WTC11 (cell line): Measurements from ENCODE around the gene IL36RN. TPM values are rescaled to one million over a fixed set of nuclear protein-coding genes. Genes with fewer than 3 reads are reported as not detected.

Experiments used
- ATAC-seq: fragments of 200-7000 bp; cut with Tn5 transposase; 2 replicates; pipeline ENCODE4 v1.10.0; 2021; ENCODE audit warnings: mild to moderate bottlenecking, moderate library complexity
- CTCF ChIA-PET: fragments of 300-600 bp; sonication (Branson Sonifier 250); formaldehyde crosslinking; loops from one replicate; lab custom pipeline; 2021; ENCODE audit warnings: antibody characterized with exemption; lab: Charles Lee
- POLR2A ChIA-PET: fragments of 350-600 bp; sonication (Branson Sonifier 250); formaldehyde crosslinking; loops from one replicate; lab custom pipeline; 2021; ENCODE audit warnings: antibody characterized with exemption; lab: Charles Lee
- DNase-seq: peaks from one replicate; pipeline ENCODE4 v3.0.0; 2021; ENCODE audit warnings: low spot score
- H3K27ac Mint-ChIP-seq: 2 replicates; pipeline ENCODE4 v1.8.0; 2021; ENCODE audit warnings: mixed read lengths
- H3K27me3 Mint-ChIP-seq: 2 replicates; pipeline ENCODE4 v1.8.0; 2021; ENCODE audit warnings: low read depth, mild to moderate bottlenecking, moderate library complexity, mixed read lengths
- H3K36me3 Mint-ChIP-seq: 2 replicates; pipeline ENCODE4 v1.8.0; 2021; ENCODE audit warnings: mixed read lengths
- H3K4me1 Mint-ChIP-seq: 2 replicates; pipeline ENCODE4 v1.8.0; 2022; ENCODE audit warnings: mixed read lengths
- H3K4me3 Mint-ChIP-seq: 2 replicates; pipeline ENCODE4 v1.8.0; 2021; ENCODE audit warnings: mild to moderate bottlenecking, moderate library complexity, mixed read lengths
- H3K9me3 Mint-ChIP-seq: 2 replicates; pipeline ENCODE4 v1.8.0; 2021; ENCODE audit warnings: mixed read lengths
- GRHL2 ChIP-seq: fragments of 250-450 bp; sonication (Bioruptor Pico); IDR thresholded peaks from 2 replicates; pipeline ENCODE4 v1.8.0; 2022; ENCODE audit warnings: mild to moderate bottlenecking, moderate library complexity; ENCODE audit not compliant: insufficient replicate concordance, severe bottlenecking
- MYBL2 ChIP-seq: sonication (generic); formaldehyde crosslinking; IDR thresholded peaks from 2 replicates; pipeline ENCODE4 v1.8.1; 2023; ENCODE audit warnings: mild to moderate bottlenecking, moderate library complexity, missing genetic modification reagents
- NR3C1 ChIP-seq: sonication (generic); formaldehyde crosslinking; conservative IDR thresholded peaks from 2 replicates; pipeline ENCODE4 v1.8.1; 2023; ENCODE audit warnings: low read depth, mild to moderate bottlenecking, missing genetic modification reagents
- TCF7 ChIP-seq: sonication (generic); formaldehyde crosslinking; IDR thresholded peaks from 2 replicates; pipeline ENCODE4 v1.8.0; 2022; ENCODE audit warnings: mild to moderate bottlenecking, low read depth, missing genetic modification reagents, moderate library complexity
- ZNF396 ChIP-seq: fragments of 250-450 bp; sonication (Bioruptor Pico); IDR thresholded peaks from 2 replicates; pipeline ENCODE4 v1.8.0; 2021; ENCODE audit warnings: mild to moderate bottlenecking, moderate library complexity, borderline replicate concordance
- total RNA-seq: library from RNA; stranded (reverse); gene quantifications from 3 replicates; pipeline ENCODE4 v1.2.3, GENCODE V29; 2021
- TF ChIP-seq, protein P1 (sequence below): sonication (generic); formaldehyde crosslinking; IDR thresholded peaks from 2 replicates; pipeline ENCODE4 v1.8.1; 2023; ENCODE audit warnings: mild to moderate bottlenecking, moderate library complexity, missing genetic modification reagents
- TF ChIP-seq, protein P2 (sequence below): sonication (generic); formaldehyde crosslinking; conservative IDR thresholded peaks from 2 replicates; pipeline ENCODE4 v1.8.1; 2022; ENCODE audit warnings: mild to moderate bottlenecking, missing genetic modification reagents
- TF ChIP-seq, protein P3 (sequence below): fragments of 250-450 bp; sonication (Bioruptor Pico); IDR thresholded peaks from 2 replicates; pipeline ENCODE4 v1.9.0; 2021; ENCODE audit warnings: moderate library complexity, mild to moderate bottlenecking, inconsistent platforms, borderline replicate concordance
- TF ChIP-seq, protein P4 (sequence below): sonication (generic); formaldehyde crosslinking; IDR thresholded peaks from 2 replicates; pipeline ENCODE4 v1.8.1; 2022; ENCODE audit warnings: missing genetic modification reagents, borderline replicate concordance
- TF ChIP-seq, protein P5 (sequence below): sonication (generic); formaldehyde crosslinking; IDR thresholded peaks from 2 replicates; pipeline ENCODE4 v1.8.1; 2023; ENCODE audit warnings: mild to moderate bottlenecking, missing genetic modification reagents, moderate library complexity
- TF ChIP-seq, protein P6 (sequence below): sonication (generic); formaldehyde crosslinking; IDR thresholded peaks from 2 replicates; pipeline ENCODE4 v1.8.0; 2022; ENCODE audit warnings: mild to moderate bottlenecking, missing genetic modification reagents
- TF ChIP-seq, protein P7 (sequence below): fragments of 250-450 bp; sonication (Bioruptor Pico); IDR thresholded peaks from 2 replicates; pipeline ENCODE4 v2.1.2; 2022; ENCODE audit warnings: mild to moderate bottlenecking, moderate library complexity
- TF ChIP-seq, protein P8 (sequence below): sonication (generic); formaldehyde crosslinking; IDR thresholded peaks from 2 replicates; pipeline ENCODE4 v1.8.1; 2023; ENCODE audit warnings: mild to moderate bottlenecking, missing genetic modification reagents, borderline replicate concordance

The IL36RN gene
- total RNA-seq, 1 experiment from 2014 or later, result not detected

DNA sequence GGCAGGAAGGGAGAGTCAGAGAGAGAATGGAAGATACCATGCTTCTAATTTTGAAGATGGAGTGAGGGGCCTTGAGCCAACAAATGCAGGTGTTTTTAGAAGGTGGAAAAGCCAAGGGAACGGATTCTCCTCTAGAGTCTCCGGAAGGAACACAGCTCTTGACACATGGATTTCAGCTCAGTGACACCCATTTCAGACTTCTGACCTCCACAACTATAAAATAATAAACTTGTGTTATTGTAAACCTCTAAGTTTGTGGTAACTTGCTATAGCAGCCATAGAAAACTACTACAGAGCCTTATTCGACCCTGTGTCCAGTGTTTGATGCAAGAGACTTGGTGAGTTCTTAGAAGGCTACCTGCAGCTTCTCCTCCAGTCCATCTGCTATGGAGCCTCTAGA is 16.6 kb downstream of the IL36RN start (continued):
- TF ChIP-seq, protein P1, sequence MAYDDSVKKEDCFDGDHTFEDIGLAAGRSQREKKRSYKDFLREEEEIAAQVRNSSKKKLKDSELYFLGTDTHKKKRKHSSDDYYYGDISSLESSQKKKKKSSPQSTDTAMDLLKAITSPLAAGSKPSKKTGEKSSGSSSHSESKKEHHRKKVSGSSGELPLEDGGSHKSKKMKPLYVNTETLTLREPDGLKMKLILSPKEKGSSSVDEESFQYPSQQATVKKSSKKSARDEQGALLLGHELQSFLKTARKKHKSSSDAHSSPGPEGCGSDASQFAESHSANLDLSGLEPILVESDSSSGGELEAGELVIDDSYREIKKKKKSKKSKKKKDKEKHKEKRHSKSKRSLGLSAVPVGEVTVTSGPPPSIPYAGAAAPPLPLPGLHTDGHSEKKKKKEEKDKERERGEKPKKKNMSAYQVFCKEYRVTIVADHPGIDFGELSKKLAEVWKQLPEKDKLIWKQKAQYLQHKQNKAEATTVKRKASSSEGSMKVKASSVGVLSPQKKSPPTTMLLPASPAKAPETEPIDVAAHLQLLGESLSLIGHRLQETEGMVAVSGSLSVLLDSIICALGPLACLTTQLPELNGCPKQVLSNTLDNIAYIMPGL (CRISPR knock-in tag), result no peak
- TF ChIP-seq NR3C1 (CRISPR knock-in tag), result no peak
- TF ChIP-seq, protein P2, sequence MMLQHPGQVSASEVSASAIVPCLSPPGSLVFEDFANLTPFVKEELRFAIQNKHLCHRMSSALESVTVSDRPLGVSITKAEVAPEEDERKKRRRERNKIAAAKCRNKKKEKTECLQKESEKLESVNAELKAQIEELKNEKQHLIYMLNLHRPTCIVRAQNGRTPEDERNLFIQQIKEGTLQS (CRISPR knock-in tag), result no peak

DNA sequence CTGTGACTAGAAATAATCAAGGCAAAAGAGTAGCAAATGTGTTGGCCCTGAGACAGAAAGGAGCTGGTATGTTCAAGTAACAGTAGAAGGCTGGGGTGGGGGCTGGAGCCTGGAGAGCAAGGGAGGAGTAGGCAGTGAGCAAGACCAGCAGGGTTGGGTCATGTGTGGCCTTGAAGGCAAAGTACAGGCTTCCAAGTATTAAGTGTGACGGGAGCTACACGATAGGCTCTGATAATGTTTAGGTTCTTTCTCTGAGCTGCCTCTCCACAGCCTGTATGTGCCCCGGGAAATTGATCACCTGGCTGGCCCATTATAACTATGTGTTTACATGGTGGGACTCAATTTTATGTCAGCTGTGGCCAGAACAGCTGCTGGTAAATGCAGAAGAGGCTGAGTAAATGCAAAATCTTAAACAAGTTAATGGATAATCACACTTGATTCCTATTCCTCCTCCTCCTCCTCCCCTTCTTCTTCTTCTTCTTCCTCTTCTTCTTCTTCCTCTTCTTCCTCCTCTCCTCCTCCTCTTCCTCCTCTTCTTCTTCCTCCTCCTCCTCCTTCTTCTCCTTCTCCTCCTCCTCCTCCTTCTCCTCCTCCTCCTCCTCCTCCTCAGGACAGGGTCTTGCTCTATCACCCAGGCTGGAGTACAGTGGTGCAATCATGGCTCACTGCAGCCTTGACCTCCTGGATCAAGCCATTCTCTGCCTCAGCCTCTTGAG is 18.1 kb downstream of the IL36RN start:
- no peak overlapping the region for H3K4me3 Mint-ChIP-seq
- H3K36me3 Mint-ChIP-seq, result no peaks in the 10 kb centered on the region
- H3K9me3 Mint-ChIP-seq, result no peaks in the 10 kb centered on the region
- CTCF ChIA-PET, result interaction anchor here (0.7 to 4.4 kb wide), 4 partner anchors 59 to 192 kb away, joined by 3 to 68 read pairs (median 3); no protein-coding TSS in a partner anchor
- no peak overlapping the region for H3K27ac Mint-ChIP-seq
- no peak for DNase-seq
- TF ChIP-seq ZNF396 (CRISPR knock-in tag) (no peak), TCF7 (CRISPR knock-in tag) (no peak), GRHL2 (CRISPR knock-in tag) (no peak), MYBL2 (CRISPR knock-in tag) (no peak)
- TF ChIP-seq, protein P3, sequence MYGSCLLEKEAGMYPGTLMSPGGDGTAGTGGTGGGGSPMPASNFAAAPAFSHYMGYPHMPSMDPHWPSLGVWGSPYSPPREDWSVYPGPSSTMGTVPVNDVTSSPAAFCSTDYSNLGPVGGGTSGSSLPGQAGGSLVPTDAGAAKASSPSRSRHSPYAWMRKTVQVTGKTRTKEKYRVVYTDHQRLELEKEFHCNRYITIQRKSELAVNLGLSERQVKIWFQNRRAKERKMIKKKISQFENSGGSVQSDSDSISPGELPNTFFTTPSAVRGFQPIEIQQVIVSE (CRISPR knock-in tag), result no peak
- TF ChIP-seq, protein P4, sequence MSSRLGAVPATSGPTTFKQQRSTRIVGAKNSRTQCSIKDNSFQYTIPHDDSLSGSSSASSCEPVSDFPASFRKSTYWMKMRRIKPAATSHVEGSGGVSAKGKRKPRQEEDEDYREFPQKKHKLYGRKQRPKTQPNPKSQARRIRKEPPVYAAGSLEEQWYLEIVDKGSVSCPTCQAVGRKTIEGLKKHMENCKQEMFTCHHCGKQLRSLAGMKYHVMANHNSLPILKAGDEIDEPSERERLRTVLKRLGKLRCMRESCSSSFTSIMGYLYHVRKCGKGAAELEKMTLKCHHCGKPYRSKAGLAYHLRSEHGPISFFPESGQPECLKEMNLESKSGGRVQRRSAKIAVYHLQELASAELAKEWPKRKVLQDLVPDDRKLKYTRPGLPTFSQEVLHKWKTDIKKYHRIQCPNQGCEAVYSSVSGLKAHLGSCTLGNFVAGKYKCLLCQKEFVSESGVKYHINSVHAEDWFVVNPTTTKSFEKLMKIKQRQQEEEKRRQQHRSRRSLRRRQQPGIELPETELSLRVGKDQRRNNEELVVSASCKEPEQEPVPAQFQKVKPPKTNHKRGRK (CRISPR knock-in tag), result no peak
- TF ChIP-seq, protein P5, sequence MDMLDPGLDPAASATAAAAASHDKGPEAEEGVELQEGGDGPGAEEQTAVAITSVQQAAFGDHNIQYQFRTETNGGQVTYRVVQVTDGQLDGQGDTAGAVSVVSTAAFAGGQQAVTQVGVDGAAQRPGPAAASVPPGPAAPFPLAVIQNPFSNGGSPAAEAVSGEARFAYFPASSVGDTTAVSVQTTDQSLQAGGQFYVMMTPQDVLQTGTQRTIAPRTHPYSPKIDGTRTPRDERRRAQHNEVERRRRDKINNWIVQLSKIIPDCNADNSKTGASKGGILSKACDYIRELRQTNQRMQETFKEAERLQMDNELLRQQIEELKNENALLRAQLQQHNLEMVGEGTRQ (CRISPR knock-in tag), result no peak
- TF ChIP-seq, protein P6, sequence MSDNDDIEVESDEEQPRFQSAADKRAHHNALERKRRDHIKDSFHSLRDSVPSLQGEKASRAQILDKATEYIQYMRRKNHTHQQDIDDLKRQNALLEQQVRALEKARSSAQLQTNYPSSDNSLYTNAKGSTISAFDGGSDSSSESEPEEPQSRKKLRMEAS (CRISPR knock-in tag), result no peak
- TF ChIP-seq, protein P7, sequence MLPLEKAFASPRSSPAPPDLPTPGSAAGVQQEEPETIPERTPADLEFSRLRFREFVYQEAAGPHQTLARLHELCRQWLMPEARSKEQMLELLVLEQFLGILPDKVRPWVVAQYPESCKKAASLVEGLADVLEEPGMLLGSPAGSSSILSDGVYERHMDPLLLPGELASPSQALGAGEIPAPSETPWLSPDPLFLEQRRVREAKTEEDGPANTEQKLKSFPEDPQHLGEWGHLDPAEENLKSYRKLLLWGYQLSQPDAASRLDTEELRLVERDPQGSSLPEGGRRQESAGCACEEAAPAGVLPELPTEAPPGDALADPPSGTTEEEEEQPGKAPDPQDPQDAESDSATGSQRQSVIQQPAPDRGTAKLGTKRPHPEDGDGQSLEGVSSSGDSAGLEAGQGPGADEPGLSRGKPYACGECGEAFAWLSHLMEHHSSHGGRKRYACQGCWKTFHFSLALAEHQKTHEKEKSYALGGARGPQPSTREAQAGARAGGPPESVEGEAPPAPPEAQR (CRISPR knock-in tag), result no peak
- TF ChIP-seq, protein P8, sequence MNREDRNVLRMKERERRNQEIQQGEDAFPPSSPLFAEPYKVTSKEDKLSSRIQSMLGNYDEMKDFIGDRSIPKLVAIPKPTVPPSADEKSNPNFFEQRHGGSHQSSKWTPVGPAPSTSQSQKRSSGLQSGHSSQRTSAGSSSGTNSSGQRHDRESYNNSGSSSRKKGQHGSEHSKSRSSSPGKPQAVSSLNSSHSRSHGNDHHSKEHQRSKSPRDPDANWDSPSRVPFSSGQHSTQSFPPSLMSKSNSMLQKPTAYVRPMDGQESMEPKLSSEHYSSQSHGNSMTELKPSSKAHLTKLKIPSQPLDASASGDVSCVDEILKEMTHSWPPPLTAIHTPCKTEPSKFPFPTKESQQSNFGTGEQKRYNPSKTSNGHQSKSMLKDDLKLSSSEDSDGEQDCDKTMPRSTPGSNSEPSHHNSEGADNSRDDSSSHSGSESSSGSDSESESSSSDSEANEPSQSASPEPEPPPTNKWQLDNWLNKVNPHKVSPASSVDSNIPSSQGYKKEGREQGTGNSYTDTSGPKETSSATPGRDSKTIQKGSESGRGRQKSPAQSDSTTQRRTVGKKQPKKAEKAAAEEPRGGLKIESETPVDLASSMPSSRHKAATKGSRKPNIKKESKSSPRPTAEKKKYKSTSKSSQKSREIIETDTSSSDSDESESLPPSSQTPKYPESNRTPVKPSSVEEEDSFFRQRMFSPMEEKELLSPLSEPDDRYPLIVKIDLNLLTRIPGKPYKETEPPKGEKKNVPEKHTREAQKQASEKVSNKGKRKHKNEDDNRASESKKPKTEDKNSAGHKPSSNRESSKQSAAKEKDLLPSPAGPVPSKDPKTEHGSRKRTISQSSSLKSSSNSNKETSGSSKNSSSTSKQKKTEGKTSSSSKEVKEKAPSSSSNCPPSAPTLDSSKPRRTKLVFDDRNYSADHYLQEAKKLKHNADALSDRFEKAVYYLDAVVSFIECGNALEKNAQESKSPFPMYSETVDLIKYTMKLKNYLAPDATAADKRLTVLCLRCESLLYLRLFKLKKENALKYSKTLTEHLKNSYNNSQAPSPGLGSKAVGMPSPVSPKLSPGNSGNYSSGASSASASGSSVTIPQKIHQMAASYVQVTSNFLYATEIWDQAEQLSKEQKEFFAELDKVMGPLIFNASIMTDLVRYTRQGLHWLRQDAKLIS (CRISPR knock-in tag), result no peak
- TF ChIP-seq, all 79 proteins: peak for 0
- peaks cover 8% of the 10 kb centered on the region for H3K4me1 Mint-ChIP-seq
- no peak for ATAC-seq
- POLR2A ChIA-PET, result no interaction called here
- peaks cover 20% of the 10 kb centered on the region for H3K27me3 Mint-ChIP-seq
